Measurements from ENCODE around the gene MRPL48.
A peak's percentile ranks its signal among the peaks of the same experiment; 100 is the strongest.
"Not testable (repeated sequence)": the region's sequence is repeated elsewhere in the genome, so short reads cannot be mapped to it uniquely, and the experiment has no call there.

Gene MRPL48

DNA sequence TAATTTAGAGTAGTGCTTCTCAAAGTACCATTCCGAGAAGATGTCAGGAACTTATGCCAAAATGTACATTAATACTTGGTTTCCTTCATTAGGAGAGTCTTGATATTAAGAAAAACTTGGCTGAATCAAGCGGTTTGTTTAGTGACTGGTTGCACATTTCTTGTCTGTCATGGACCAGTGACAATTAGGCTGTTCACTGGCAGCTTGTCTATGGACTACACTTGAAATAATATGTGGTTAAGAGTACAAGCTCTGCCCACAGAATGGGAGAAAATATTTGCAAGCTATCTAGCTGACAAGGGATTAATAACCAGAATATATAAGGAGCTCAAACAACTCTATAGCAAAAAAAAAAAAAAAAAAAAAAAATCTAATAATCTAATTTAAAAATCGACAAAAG is 64.4 kb downstream of the MRPL48 start:
- DNase-seq: no peak

GRCh38 chr11:73854680-73855079 is 67.0 kb downstream of the MRPL48 start:
- DNase-seq: no peak

DNA sequence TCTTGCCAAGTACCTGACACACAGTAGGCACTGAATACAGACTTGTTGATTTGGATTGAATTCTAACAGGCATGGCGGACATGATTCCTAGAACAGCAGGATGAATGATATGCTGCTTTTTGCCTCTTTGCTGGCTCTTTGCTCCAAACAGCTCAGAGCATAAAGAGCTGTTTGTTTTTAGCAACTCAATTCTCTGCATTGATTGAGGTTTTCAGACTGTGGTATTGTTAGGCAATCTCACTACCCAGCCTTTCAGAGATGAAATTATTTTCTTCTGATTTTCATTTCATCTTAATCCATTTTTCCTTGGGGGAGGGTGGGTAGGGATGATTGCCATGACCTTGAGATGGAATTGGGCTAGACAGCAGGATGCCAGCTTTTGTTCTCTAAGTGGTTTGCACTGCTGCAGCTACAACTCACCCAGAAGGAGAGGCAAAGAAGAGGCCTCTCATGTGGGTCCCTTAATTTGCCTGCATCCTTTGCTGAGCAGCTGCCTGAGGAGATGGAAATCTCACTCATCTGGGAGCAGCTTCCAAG is 68.4 kb downstream of the MRPL48 start:
- no peak for DNase-seq

DNA sequence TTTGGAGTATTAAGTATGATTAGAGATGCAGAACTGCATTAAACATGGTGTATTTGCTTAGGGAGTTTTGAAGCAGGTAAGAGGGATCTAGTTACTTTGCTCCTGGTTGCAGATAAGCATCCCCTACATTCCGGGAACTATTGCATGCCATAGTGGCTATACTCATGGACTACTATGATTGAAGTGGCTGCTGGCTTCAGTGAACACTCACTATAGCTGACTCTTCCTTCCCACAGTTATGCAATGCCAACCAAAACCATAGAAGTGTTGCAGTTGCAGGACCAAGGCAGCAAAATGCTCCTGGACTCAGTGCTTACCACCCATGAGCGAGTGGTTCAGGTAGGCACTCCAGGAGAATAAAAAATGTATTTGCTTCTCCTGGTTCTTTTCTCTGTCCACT is 72.0 kb downstream of the MRPL48 start:
- DNase-seq: no peak

DNA sequence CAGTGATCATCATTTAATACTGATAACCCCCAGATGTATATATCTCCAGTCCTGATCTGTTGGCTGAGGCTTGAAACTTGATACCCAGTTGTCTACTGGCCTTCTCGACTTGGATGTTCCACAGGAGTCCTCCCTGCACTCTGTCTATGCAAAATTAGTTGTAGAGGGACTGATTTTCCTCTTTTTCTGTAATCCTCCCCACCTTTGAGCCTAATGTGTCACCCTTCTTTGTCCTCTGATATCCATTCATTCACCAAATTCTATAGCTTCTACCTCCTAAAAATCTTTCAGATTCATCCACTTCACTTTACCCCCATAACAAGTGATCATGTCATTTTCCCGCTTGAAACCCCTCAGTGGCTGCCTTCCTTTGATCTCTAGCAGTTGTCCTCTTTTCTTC is 72.5 kb downstream of the MRPL48 start:
- no peak for DNase-seq

GRCh38 chr11:73862986-73863385 is 75.3 kb downstream of the MRPL48 start:
- peak; percentile 91 for DNase-seq

DNA sequence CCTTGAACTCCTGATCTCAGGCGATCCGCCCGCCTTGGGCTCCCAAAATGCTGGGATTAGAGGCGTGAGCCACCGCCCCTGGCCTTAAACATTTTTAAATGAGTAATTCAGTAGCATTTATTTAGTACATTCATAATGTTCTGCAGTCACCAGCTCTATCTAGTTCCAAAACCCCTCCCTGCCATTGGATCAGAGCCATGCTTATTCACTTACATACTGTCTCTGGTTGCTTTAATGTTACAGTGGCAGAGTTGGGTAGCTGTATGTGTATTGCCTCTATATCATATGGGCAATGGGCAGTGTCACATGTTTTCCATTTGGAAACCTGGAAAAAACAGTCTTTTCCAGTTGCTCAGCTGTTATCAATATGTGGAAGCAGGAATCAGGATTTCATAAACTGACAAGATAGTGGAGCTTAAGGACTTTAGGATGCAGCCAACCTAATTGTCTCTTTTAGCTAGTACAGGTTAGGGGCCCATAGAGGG is 78.5 kb downstream of the MRPL48 start:
- DNase-seq: no peak

GRCh38 chr11:73866586-73866996 is 78.9 kb downstream of the MRPL48 start:
- no peak for DNase-seq

DNA sequence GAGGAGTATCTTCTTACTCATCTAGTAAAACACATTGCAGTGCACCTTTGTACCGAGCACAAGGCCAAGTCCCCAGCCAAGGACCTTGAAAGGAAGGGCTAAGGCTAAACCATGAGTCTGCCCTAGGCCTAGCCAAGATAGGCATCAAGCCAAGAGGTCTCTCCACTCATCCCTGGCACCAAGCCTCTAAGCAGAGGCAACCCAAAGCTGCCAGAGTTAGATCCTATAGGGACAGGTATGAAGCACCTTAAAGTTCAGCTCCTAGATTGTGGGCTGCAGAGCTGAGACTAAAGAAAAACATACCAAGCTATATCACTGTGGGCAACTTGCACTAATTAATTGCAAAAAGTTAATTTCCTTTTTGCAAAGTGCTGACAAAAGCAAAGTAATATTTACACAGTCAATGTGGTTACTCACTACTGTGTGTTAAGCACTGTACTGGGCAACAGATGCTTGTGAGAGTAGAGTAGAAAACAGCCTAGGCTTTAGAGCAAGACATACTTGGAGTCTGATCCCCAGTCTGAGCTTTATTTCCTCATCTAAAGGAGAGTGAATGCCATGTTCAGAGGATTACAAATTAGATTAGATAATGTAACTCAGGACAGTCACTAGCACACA is 81.8 kb downstream of the MRPL48 start:
- DNase-seq: peak; percentile 77

GRCh38 chr11:73870261-73870660 is 82.6 kb downstream of the MRPL48 start:
- DNase-seq: no peak

- DNase-seq: no peak
These were observed 85.2 kb downstream of the MRPL48 start for GRCh38 chr11:73872749-73873357.

DNA sequence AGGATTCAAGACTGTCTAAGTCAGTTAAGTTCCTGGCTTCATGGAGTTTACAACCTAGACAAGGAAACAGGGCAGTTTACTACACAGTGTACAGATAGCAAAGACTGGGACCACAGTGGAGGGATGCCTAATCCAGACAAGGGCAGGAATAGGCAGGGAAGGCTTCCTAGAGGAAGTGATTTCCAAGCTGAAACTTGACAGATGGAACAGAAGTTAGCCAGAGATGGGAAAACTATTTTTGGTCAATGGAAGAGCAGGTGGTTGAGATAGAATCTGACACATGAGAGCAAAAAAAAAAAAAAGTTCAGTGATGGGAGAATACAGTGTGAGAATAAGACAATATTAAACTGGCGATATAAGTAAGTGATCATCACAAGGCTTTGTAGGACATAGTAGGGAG is 87.7 kb downstream of the MRPL48 start:
- no peak for DNase-seq

- no peak for DNase-seq
These were observed 88.2 kb downstream of the MRPL48 start for GRCh38 chr11:73875840-73876239.

DNA sequence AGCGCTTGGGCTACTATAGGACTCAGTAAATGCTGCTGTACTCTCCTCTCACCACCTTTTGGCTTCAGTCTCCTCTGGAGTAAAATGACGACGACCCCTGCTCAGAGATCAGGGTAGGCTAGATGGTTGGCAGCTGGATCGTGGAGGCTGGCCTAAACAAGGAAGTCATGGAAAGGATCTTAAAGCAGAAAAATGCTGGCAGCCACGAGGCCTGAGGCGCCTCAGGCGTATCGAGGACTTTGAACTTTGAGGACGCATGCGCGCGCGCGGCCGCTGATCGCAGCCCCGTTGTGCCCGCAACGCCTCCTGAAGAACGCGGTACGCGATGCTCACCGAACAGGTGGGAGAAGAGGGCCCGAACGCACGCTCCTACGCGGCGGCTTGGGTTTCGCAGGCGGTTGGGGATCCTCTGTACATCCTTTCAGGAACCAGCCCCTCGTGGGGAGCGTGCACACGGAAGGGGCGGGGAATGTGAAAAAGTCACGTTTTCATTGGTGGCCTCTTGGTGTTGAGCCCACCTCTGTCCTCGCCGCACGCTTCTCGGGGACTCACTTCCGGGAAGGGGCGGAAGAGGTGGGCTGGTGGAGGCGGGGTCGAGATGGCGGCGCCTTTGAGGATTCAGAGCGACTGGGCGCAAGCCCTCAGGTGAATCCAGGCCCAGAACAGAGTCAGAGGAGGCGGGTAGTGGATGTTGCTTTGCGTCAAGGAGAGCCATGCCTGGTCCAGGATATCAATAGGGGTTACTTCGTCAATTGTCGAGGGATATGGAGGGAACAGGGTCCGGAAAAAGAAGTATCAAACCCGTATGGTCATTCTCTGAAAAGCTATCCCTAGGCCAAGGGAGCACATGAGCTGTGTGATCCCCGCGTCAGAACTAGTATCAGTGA is 89.0 kb downstream of the MRPL48 start, which contains the start of the genes COA4 and PAAF1:
Gene COA4 (minus strand): TSS at position 423 of the 887 bp plus-strand sequence. CDS start 3,468 bp downstream, outside the sequence.
Gene PAAF1 (plus strand): TSS at position 576 of the 887 bp plus-strand sequence. CDS start 23 bp downstream, at position 599.
- peak; percentile 100 for DNase-seq

DNA sequence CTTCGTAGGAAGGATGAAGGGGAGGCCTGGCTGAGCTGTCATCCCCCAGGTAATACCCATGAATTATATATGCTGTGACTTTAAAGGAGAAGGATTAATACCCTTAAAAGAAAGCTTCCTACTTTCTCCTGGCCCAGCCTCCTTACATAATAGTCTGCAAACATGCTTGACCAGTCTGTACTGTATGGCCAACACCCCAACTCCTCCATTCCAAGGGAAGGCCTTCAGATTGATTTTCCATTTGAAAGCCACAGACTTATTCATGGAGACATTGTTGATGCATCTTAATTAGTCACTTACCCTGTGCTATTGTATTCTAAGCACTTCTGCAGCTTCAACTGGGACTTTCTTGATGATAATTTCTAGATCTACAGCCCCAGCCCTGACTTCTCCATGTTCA is 91.1 kb downstream of the MRPL48 start:
- no peak for DNase-seq

DNA sequence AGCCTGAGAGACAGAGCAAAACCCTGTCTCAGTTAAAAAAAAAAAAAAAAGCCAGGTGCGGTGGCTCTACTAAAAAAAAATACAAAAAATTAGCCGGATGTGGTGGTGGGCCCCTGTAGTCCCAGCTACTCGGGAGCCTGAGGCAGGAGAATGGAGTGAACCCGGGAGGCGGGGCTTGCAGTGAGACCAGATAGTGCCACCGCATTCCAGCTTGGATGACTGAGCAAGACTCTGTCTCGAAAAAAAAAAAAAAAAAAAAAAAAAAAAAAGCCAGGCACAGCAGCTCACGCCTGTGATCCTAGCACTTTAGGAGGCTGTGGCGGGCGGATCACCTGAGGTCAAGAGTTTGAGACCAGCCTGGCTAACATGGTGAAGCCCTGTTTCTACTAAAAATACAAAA is 92.8 kb downstream of the MRPL48 start:
- not testable (repeated sequence) for DNase-seq

DNA sequence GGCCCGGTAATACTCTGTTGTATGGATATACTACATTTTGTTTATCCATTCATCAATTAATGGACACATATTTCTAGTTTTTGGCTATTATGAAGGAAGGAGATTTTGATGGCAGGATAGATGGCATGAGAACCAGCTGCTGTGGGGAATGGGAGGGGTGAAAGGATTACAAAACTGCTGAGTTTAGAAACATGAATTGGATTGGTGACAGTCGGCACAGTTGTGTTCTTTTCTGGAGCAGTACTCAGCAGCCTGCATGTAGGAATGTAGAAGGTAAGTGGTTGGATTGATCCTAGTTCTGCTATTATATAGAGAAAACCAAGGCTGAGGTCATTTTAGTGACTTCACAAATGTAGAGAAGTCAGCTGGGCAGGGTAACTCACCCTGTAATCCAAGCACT is 96.2 kb downstream of the MRPL48 start:
- DNase-seq: no peak

GRCh38 chr11:73888244-73888643 is 100.6 kb downstream of the MRPL48 start:
- DNase-seq: no peak

GRCh38 chr11:73889019-73889418 is 101.3 kb downstream of the MRPL48 start:
- DNase-seq: no peak

- DNase-seq: no peak
These were observed 101.9 kb downstream of the MRPL48 start for GRCh38 chr11:73889536-73889935.

- no peak for DNase-seq
These were observed 105.4 kb downstream of the MRPL48 start for GRCh38 chr11:73893041-73893440.

DNA sequence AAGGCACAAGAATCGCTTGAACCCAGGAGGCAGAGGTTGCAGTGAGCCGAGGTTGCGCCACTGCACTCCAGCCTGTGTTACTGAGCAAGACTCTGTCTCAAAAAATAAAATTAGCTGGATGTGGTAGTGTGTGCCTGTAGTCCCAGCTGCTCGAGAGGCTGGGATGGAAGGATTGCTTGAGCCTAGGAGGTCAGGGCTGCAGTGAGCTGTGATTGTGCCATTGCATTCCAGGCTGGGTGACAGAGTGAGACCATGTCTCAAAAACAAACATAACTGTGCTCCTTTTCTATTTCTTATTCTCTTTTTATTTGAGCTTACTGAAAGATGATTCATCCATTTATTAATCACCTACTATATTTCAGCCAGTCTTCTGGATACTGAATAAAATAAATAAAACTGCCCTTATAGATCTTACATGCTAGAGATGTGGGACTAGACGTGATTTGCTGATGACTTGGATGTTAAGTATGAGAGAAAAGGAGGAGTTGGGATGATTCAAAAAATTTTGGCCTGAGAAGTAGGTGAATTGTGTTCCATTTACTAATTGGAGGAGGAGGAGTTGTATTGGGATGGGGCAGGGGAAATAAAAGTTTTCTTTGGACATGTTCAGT is 107.2 kb downstream of the MRPL48 start:
- DNase-seq: no peak

GRCh38 chr11:73902303-73902702 is 114.6 kb downstream of the MRPL48 start:
- no peak for DNase-seq
